Erythroblast (primary cell): ENCODE results near the gene CYB5R2.

ENCODE experiments used
- GATA1 ChIP-seq: IDR thresholded peaks from 2 replicates; pipeline ENCODE4 v1.6.1; 2011; ENCODE audit warnings: low read depth, mild to moderate bottlenecking, control low read depth, low read length, moderate library complexity
- POLR2A ChIP-seq: IDR thresholded peaks from 2 replicates; pipeline ENCODE4 v1.6.1; 2011; ENCODE audit warnings: mild to moderate bottlenecking, low read length

GRCh38 chr11:7617032-7617431 is 56.3 kb downstream of the CYB5R2 start:
- TF ChIP-seq POLR2A (no peak), GATA1 (no peak)
